ENCODE data around the gene FBXO38.
"Not testable (repeated sequence)": the region's sequence is repeated elsewhere in the genome, so short reads cannot be mapped to it uniquely, and the experiment has no call there.

Gene FBXO38

GRCh38 chr5:148433826-148434225 lies 50.1 kb downstream of the FBXO38 start:
- DNase-seq (ENCODE audit: low read depth in 2 of 2) = no peak

DNA sequence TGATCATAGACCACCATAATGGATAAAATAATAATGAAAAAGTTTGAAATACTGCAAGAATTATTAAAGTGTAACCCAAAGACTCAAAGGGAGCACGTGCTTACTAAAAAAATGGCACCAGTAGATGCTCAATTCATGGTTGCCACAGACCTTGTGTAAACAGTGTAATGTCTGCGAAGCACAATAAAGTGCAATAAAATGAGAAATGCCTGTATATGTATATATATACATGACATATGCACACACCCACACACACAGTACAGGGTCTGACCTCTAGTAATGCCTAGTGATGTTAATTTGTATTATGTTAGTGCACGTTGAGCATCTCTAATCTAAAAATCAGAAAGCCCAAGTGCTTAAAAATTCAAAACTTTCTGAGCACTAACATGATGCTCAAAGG lies 52.3 kb downstream of the FBXO38 start:
- no peak for DNase-seq (ENCODE audit: low read depth in 2 of 2)

DNA sequence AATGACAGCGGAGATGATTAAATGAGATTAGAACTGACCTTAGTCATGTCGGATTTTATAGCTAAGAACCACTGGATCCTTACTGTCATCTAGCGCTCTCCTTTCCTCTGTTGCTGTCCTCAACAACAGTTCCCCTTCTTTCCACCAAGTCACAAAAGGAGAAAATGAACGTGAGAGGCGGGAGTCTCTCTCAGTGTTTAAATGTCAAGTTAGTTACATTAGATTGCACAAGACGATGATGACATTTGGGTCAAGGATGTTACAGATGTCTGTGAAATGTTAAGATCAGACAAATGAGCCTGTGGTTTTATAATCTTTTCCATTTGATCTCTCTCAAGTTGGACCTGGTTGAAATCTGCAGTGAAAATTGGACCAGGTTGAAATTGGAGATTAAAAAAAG lies 53.5 kb downstream of the FBXO38 start:
- no peak for DNase-seq (ENCODE audit: low read depth in 2 of 2)

GRCh38 chr5:148438933-148439332 lies 55.2 kb downstream of the FBXO38 start:
- DNase-seq (ENCODE audit: low read depth in 2 of 2) = no peak

GRCh38 chr5:148443241-148443640 lies 59.5 kb downstream of the FBXO38 start:
- no peak for DNase-seq (ENCODE audit: low read depth in 2 of 2)

DNA sequence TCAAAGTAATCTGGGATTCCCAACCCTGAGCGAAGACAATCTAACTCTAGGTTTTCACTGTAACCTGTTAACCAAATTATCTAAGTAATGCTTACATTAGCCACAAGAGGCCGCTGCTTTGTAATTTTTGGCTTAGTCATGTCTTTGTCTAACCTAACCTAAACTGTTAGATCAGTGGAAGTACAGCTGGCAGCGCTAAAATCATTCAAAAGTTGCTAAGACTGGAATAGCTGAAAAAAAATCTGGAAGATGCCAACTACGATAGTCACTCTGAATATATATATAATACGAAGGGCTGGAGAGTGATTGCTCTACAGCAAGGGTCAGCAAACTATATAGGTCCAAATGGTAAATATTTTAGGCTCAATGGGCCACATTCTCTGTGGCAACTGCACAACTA lies 60.2 kb downstream of the FBXO38 start:
- DNase-seq (ENCODE audit: low read depth in 2 of 2) = peak; percentile 40 to 53

DNA sequence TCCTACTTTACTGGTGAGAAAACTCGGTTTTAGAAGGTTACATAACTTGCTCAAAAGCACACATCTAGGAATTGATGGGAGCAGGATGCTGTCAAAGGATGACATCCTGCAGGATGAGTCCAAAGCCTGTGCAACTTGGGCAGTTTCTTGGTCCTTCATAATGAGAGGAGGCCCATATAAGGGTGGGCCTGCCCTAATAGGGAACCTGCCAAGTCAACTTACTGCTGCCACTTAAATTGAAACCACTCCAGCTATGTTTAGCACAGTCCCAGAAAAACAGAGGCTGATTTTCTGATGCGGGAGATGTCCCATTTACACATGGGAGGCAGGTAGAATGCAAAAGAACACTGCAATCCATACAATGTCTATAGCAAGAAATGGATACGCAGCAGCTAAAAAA lies 61.8 kb downstream of the FBXO38 start:
- DNase-seq (ENCODE audit: low read depth in 2 of 2) = no peak

DNA sequence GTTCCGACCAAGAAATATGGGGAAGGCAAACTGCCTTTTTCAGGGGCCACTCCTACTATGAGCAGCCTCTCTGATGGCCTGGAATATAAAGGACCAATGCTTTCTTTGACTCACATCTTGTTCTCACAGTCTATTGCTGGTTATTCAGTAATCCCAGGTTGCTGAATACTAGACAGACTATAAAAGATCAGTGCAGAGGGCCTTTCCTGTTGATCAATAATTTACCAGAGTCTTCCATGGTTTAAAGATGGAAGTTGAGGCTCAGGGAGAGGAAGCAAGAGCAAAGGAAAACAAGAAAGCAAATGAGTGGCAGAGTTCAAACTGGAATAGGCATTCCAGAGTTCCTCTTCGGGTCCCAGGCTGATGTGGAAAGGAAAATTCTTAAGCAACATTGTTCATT lies 62.9 kb downstream of the FBXO38 start:
- DNase-seq (ENCODE audit: low read depth in 2 of 2) = no peak

DNA sequence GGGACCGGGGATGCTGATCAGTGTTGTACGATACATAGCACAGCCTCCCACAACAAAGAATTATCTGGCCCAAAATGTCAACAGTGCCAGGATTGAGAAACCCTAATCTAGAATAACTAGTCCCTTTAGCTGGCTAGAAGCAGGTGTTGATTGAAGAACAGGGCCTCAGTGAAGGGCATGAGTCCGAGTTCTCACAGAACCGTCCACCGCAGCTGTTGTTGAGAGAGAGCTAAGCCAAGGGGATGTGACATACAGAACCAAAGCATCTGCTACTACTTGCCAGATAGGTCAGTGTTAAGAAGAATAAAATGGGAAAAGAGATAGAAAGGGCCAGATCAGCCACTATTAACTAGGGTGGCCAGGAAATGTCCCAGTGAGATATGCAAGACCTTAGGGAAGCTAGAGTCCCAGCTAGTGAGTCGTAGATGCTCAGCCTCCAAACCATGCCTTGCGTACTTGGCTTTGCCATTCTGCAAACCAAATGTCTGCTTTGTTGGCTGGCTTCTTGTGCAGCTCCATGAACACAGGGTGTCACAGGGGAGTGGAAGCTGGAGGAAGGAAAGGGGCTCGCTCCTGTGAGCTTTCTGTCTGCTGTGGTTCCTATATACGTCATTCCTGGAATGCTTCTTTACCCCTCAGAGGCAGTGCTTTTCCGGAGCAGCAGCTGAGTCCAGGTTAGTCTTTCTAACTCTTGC lies 68.9 kb downstream of the FBXO38 start:
- no peak for DNase-seq (ENCODE audit: low read depth in 2 of 2)

- no peak for DNase-seq (ENCODE audit: low read depth in 2 of 2)
Observed at GRCh38 chr5:148454576-148454975, 70.8 kb downstream of the FBXO38 start.

GRCh38 chr5:148455185-148455584 lies 71.4 kb downstream of the FBXO38 start:
- peak; percentile 7 to 9 for DNase-seq (ENCODE audit: low read depth in 2 of 2)

DNA sequence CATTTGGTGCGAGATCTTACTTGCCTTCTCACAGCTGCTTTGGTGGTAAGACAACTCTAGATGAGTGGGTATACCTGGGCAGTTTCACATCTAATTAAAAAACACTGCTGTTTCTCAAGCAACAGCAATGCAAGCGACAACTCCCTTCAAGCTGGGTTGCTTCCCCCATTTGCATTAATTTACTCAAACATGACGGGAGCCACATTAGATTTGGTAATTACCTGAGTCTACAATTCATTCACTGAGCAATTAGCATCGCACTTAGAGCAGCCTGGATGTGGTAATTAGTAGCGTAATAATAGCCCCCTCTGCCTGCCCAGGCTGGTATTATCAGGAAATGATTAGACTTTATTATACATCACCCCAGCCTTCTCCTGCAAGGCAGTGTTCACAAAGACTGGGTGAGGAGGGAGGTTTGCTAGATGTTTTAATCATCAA lies 73.4 kb downstream of the FBXO38 start:
- DNase-seq (ENCODE audit: low read depth in 2 of 2) = no peak

DNA sequence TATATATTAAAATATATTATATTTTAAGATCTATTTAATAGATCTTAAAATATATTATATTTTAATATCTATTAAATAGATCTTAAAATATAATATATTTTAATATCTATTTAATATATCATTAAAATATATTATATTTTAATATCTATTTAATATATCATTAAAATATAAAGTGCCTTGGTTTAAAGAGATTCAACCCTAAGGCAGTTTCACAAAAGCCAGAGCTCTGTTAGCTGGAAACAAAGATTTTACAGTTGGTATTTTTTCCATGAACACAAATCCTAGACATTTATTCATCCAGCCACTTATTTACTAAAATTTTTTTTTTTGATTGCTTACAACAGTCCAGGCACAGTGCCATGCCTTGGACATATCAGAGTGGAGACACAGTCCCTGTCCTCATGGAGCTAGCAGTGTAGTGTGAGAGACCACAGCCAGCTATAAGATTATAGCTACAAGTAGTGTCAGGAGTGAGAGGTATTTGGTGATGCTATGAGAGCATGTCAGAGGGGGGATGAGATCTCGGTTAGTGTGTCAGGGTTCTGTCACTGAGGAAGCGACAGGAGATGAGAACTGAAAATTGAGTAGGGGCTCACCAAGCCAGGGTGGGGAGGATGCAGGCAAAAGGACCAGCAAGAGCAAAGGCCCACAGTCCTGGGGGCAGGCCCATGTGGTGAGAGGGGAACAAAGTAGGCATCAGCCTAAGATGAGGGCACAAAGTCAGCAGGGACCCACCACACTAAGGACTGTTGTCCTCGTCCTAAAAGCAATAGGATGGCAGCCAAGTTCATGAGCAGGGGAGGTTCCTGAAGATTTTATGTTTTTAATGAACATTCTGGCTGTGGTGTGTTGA lies 74.5 kb downstream of the FBXO38 start:
- no peak for DNase-seq (ENCODE audit: low read depth in 2 of 2)

GRCh38 chr5:148459669-148460068 lies 75.9 kb downstream of the FBXO38 start:
- DNase-seq (ENCODE audit: low read depth in 2 of 2) = no peak

DNA sequence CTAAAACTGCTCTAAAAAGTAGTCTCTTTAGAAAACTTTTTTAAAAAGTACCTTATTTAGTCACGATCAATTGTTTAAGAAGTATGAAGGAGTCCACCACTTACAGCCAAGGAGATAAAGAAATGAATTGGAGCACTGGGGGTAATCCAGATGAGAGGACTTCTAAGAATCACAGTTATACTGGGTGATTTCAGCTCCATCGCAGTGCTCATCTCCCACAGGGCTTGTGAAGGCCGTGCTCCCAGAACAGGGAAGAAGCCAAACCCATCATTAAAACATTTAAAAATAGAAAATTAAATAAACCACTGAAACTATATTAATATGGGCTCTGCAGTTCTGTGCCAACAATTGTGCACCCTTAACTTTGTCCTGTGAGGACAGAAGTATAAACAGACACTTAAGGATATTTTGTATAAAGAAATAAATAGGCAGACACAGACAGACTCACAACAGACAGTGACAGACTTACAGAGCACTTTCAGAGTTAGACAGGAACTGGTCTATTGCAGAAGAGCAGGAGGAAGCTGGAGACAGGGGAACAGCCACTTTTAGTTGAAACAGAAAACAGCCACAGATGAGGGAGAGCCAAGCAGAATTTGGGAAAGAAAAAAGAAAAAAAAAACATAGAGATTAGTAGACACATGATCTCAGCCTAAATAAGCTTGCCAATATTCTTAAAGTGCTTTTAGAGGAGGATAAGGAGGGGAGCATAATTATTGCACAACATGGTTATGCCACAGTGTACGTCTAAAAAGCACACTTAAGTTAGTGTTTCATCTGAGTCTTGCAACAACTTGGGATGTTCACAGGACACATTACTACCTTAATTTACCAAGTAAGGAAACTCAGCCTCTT lies 81.8 kb downstream of the FBXO38 start:
- DNase-seq (ENCODE audit: low read depth in 2 of 2) = no peak

DNA sequence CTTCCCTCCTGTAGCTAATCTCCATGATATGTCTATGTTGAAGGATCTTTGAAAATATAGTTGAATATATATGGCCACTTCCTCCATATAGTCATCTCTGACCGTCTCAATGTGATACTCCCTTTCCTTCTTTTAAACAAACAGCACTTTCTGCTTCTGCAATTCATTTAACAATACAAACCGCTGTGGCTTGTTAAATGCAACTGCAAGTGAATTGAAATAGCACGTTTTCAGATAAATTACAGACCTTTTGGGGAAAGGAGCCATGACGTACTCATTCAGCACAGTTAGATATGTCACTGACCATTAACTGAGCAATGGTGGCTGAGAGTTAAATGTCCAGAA lies 82.5 kb downstream of the FBXO38 start:
- no peak for DNase-seq (ENCODE audit: low read depth in 2 of 2)

DNA sequence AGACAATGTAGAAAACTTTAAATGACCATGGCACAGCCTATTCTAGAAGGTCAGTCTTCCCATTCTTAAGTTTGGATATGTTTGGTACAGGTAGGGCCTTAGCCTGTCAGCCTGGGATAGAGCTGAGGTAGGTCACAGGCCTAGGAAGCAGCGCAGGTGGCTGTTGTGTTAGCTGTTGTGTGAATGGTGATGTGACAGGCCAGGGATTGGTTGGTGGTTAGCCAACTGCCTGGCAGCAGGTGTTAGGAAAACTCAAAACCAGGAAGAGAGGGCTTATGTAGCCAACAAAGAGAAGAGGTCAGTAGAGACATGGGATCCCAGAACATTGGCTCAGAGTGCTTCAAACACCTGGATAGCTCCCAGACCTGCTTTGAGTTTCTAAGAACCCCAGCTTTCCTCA lies 84.2 kb downstream of the FBXO38 start:
- DNase-seq (ENCODE audit: low read depth in 2 of 2) = no peak

DNA sequence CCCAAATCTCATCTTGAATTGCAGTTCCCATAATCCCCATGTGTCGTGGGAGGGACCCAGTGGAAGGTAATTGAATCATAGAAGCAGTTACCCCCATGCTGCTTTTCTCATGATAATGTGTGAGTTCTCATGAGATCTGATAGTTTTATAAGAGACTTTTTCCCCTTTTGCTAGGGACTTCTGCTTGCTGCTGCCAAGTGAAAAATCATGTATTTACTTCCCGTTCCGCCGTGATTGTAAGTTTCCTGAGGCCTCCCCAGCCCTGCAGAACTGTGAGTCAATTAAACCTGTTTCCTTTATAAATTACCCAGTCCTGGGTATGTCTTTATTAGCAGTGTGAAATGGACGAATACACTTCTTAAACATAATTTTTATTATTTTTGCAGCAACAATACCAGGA lies 85.0 kb downstream of the FBXO38 start:
- DNase-seq (ENCODE audit: low read depth in 2 of 2) = not testable (repeated sequence)

GRCh38 chr5:148469501-148469935 lies 85.8 kb downstream of the FBXO38 start:
- DNase-seq (ENCODE audit: low read depth in 2 of 2) = no peak

- no peak for DNase-seq (ENCODE audit: low read depth in 2 of 2)
Observed at GRCh38 chr5:148471379-148471778, 87.6 kb downstream of the FBXO38 start.

DNA sequence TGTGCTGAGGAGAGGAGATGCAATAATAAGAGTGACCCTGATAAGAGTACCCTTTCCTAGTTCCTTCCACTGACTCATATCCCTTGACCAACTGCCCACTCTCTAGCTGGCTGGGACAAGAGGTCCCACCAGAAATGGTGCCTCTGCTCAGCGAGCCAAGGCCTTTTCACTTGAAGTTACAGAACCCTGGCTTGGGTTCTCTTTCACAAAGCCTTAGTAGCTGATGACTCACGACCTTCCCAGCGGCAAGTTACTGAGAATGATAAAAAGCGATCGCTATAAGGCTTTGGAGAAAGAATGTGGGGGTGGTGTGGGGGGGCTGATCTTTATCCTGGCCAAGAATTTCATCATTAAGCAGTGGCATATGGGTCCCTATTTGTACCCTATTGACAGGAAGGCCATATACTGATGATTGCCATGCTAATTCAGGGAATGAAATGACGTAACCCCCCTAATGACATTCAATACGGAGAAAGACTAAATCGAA lies 90.3 kb downstream of the FBXO38 start:
- no peak for DNase-seq (ENCODE audit: low read depth in 2 of 2)

- no peak for DNase-seq (ENCODE audit: low read depth in 2 of 2)
Observed at GRCh38 chr5:148476302-148476701, 92.5 kb downstream of the FBXO38 start.

All from fibroblast of skin of left quadriceps (primary cell).